HCT116 (cell line): ENCODE data around the gene TATDN2. TPM values are rescaled to one million over a fixed set of nuclear protein-coding genes. Genes with fewer than 3 reads are reported as not detected.

ENCODE experiments used
- ATAC-seq: fragments of 200-7000 bp; cut with Tn5 transposase; 2 replicates; pipeline ENCODE4 v1.9.1; 2020; ENCODE audit warnings: mild to moderate bottlenecking, moderate library complexity
- BruUV-seq: library from RNA; stranded (reverse); fragments of 400-500 nt; replicated peaks from 2 replicates; lab custom pipeline; 2021; lab: Mats Ljungman, UMichigan
- CTCF ChIA-PET: fragments of 300-600 bp; sonication (Branson Sonifier 250); formaldehyde crosslinking; loops from one replicate; lab custom pipeline; 2021; ENCODE audit warnings: antibody characterized with exemption; lab: Charles Lee
- POLR2A ChIA-PET: fragments of 300-600, 350-600 bp; sonication (Branson Sonifier 250); formaldehyde crosslinking; loops from one replicate; lab custom pipeline; 2021; ENCODE audit warnings: antibody characterized with exemption; lab: Charles Lee
- RAD21 ChIA-PET, 2 experiments: fragments of 300-600 bp; sonication (Branson Sonifier 250); formaldehyde crosslinking; loops; one replicate each; lab custom pipeline; 2023; ENCODE audit warnings: low total read pairs in 2 of 2; ENCODE audit not compliant: uncharacterized antibody in 2 of 2, unreplicated experiment in 2 of 2, low non-redundant PET in 1 of 2; lab: Charles Lee
- DNase-seq: peaks from one replicate; pipeline ENCODE4 v3.0.0-alpha.2; 2010; ENCODE audit warnings: low read depth, low spot score
- H2AFZ ChIP-seq: fragments of 200-600 bp; shearing (Covaris generic), sonication (generic); 2 replicates; pipeline ENCODE4 v1.6.1; 2017; ENCODE audit warnings: low read depth, mixed run types, mixed read lengths, antibody characterized with exemption, low read length; ENCODE audit not compliant: poor library complexity, severe bottlenecking
- H3K27ac ChIP-seq: 2 replicates; pipeline ENCODE4 v1.5.1; 2012; ENCODE audit warnings: low read depth, low read length
- H3K27me3 ChIP-seq: fragments of 200-600 bp; sonication (generic); 2 replicates; pipeline ENCODE4 v1.6.1; 2016; ENCODE audit warnings: mixed run types, low read length, mixed read lengths; ENCODE audit not compliant: insufficient read depth
- H3K36me3 ChIP-seq, 2 experiments: fragments of 200-500 bp in 1 of 2; fragments of 200-600 bp in 1 of 2; sonication (Bioruptor generic) in 1 of 2; sonication (generic) in 1 of 2; 2 replicates each; pipeline versions ENCODE4 v1.5.1 to v1.6.1; 2014 to 2016; ENCODE audit warnings: low read length in 2 of 2, inconsistent platforms in 1 of 2, mixed read lengths in 1 of 2, mixed run types in 1 of 2; ENCODE audit not compliant: insufficient read depth in 2 of 2, control insufficient read depth in 1 of 2
- H3K4me1 ChIP-seq, 2 experiments: fragments of 200-600 bp in 1 of 2; sonication (generic) in 1 of 2; 2 replicates each; pipeline versions ENCODE4 v1.5.1 to v1.6.1; 2012 to 2017; ENCODE audit warnings: low read length in 2 of 2, inconsistent platforms in 1 of 2, mild to moderate bottlenecking in 1 of 2, mixed read lengths in 1 of 2, mixed run types in 1 of 2, moderate library complexity in 1 of 2; ENCODE audit not compliant: insufficient read depth in 2 of 2, control insufficient read depth in 1 of 2
- H3K4me2 ChIP-seq: fragments of 200-600 bp; sonication (generic); 2 replicates; pipeline ENCODE4 v1.6.1; 2017; ENCODE audit warnings: mixed run types, low read length, mixed read lengths
- H3K4me3 ChIP-seq, 2 experiments: fragments of 200-600 bp in 1 of 2; sonication (generic) in 1 of 2; replicated peaks in 1 of 2; 2 replicates each; pipeline ENCODE4 v1.5.1; 2011 to 2016; ENCODE audit warnings: low read length in 2 of 2, control low read depth in 1 of 2, low read depth in 1 of 2, mild to moderate bottlenecking in 1 of 2, mixed read lengths in 1 of 2, mixed run types in 1 of 2
- H3K79me2 ChIP-seq: fragments of 200-600 bp; sonication (generic); 2 replicates; pipeline ENCODE4 v1.6.1; 2017; ENCODE audit warnings: mild to moderate bottlenecking, mixed run types, low read length, moderate library complexity, mixed read lengths; ENCODE audit not compliant: insufficient read depth
- H3K9ac ChIP-seq: fragments of 200-600 bp; sonication (generic); 2 replicates; pipeline ENCODE4 v1.6.1; 2016; ENCODE audit warnings: low read length, mixed read lengths
- H3K9me2 ChIP-seq: fragments of 200-600 bp; sonication (generic), shearing (Covaris generic); 2 replicates; pipeline ENCODE4 v1.6.1; 2017; ENCODE audit warnings: mixed run types, mild to moderate bottlenecking, moderate library complexity; ENCODE audit not compliant: insufficient read depth
- H3K9me3 ChIP-seq, 2 experiments: fragments of 200-500 bp in 1 of 2; fragments of 200-600 bp in 1 of 2; sonication (Bioruptor generic) in 1 of 2; sonication (generic) in 1 of 2; 2 replicates each; pipeline ENCODE4 v1.6.1; 2014 to 2017; ENCODE audit warnings: low read length in 2 of 2, mixed read lengths in 2 of 2, inconsistent platforms in 1 of 2, low read depth in 1 of 2, mild to moderate bottlenecking in 1 of 2, mixed run types in 1 of 2, moderate library complexity in 1 of 2; ENCODE audit not compliant: control insufficient read depth in 1 of 2, insufficient read depth in 1 of 2
- H4K20me1 ChIP-seq: fragments of 200-600 bp; sonication (generic), shearing (Covaris generic); 2 replicates; pipeline ENCODE4 v1.6.1; 2017; ENCODE audit warnings: mixed run types, mild to moderate bottlenecking, moderate library complexity; ENCODE audit not compliant: insufficient read depth
- EZH2 ChIP-seq: fragments of 200-600 bp; sonication (generic); IDR thresholded peaks from 2 replicates; pipeline ENCODE4 v1.6.1; 2017; ENCODE audit warnings: antibody characterized with exemption, mixed run types
- POLR2AphosphoS5 ChIP-seq: IDR thresholded peaks from 2 replicates; pipeline ENCODE4 v1.6.1; 2011; ENCODE audit warnings: mild to moderate bottlenecking, low read depth, low read length, moderate library complexity
- RAD21 ChIP-seq: IDR thresholded peaks from 2 replicates; pipeline ENCODE4 v1.6.1; 2012; ENCODE audit warnings: low read depth, mild to moderate bottlenecking
- YY1 ChIP-seq: IDR thresholded peaks from 2 replicates; pipeline ENCODE4 v1.6.1; 2011; ENCODE audit warnings: low read length, low read depth, moderate library complexity, mild to moderate bottlenecking; ENCODE audit not compliant: insufficient replicate concordance; ENCODE audit errors: extremely low read depth
- ZFX ChIP-seq: fragments of 450-650 bp; IDR thresholded peaks from 2 replicates; pipeline ENCODE4 v1.6.1; 2017
- intact Hi-C: fragments of 100-400 bp; cut with micrococcal nuclease; formaldehyde crosslinking; loops from 2 replicates; pipeline ENCODE4 v1.10.0; 2022
- total RNA-seq: library from RNA; stranded (reverse); gene quantifications from one replicate; pipeline ENCODE4 v1.2.1, GENCODE V29; 2021; ENCODE audit not compliant: unreplicated experiment
- TF ChIP-seq, protein P1 (sequence below), 3 experiments: fragments of 200-600 bp in 1 of 3; sonication (generic) in 1 of 3; IDR thresholded peaks in 2 of 3; conservative IDR thresholded peaks in 1 of 3; 2 replicates each; pipeline ENCODE4 v1.5.1; 2012 to 2017; ENCODE audit warnings: low read depth in 2 of 3, low read length in 2 of 3, antibody characterized with exemption in 1 of 3, borderline replicate concordance in 1 of 3, control low read depth in 1 of 3, mild to moderate bottlenecking in 1 of 3, mixed read lengths in 1 of 3, mixed run types in 1 of 3, moderate library complexity in 1 of 3; ENCODE audit not compliant: insufficient read depth in 1 of 3

The TATDN2 gene
- total RNA-seq, 1 experiment from 2014 or later = 26.8 TPM

DNA sequence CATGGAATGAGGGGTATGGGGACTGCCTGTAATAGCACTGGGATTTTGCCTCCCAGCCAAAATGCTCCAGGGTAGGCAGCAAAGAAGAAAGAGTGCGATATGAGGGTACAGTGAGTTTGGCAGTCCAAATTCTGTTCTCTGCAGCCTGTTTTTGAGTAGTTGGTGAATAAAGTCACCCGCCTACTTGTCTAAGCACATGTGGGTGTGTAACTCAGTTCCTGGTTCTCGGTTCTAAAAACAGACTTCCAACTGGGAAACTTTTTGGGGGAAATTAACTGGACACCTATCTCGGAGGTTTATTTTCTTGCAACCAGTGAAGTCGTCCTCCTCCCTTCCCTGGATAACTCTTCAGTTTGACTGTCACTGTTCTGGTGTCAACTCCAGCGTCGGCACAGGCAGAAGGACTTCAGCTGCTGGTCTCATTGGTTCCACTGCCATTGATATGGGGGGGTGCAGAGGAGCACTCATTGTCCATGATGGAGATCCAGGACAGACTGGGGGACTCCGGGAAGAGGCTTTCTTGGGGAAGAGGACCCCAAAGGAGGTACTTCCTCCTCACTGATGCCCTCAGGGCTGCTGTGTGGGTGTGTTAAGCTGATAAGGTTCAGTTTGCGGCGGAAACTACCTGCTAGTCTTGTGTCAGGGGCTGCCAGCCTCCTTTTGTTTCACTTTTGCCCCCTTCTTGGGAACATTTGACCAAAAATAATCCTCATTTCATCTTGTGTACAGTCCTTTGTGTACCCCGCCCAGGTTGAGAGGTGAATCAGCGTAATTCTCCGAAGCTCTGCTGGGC is 31.3 kb downstream of the TATDN2 start:
- DNase-seq = no peak
- TF ChIP-seq EZH2 (no peak), ZFX (0 out of 2 replicates have a peak, but pooled peaks have one; percentile 11)
- Histone ChIP-seq H3K79me2 (peaks cover 29% of the 10 kb centered on the region), H3K9me2 (no peaks in the 10 kb centered on the region), H3K9ac (no peak overlapping the region), H2AFZ (no peak overlapping the region), H3K4me2 (no peak overlapping the region), H3K4me3 (no peak overlapping the region), H3K27ac (no peak overlapping the region), H3K4me1 (no peaks in the 10 kb centered on the region), H3K9me3 (no peaks in the 10 kb centered on the region), H3K27me3 (no peaks in the 10 kb centered on the region), H3K36me3 (peaks cover 8 to 38% of the 10 kb centered on the region in 2 experiments; a peak in 3 of 4 replicates), H4K20me1 (0 out of 2 replicates have a peak, but pooled peaks cover 4% of the 10 kb centered on the region)
- ChIA-PET POLR2A (no interaction called here), CTCF (interaction anchor here (1.2 kb wide), 1 partner anchor 8 kb away, joined by 3 read pairs; no protein-coding TSS in a partner anchor), RAD21 (no interaction called here)
- BruUV-seq = no TSS peak
- no peak for ATAC-seq
- intact Hi-C loops = no loop called here

DNA sequence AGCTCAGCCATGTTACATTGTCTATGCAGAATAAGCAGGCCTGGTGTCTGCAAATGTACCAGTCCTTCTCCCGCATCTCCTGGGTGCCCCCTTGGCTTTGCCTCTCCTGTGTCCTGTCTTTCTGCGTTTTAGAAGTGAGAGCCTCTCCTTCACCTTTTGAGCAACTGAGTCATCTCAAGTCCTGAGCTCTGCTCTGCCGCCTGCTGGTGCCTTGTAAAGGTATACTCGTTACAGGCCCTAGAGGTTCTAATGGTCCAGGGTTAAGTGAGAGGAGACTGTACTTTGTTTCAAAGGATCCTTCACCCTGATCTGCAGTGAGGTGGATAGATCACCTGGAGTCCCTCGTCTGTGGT is 31.9 kb downstream of the TATDN2 start:
- no TSS peak for BruUV-seq
- CTCF ChIA-PET = interaction anchor here (1.2 kb wide), 1 partner anchor 9 kb away, joined by 3 read pairs; no protein-coding TSS in a partner anchor
- no peaks in the 10 kb centered on the region for H3K9me2 ChIP-seq
- ATAC-seq = peak; percentile 65; the same call in 1 of the 2 replicates
- no peaks in the 10 kb centered on the region for H3K9me3 ChIP-seq
- no peak overlapping the region for H3K27ac ChIP-seq
- H3K4me2 ChIP-seq = no peak overlapping the region
- H2AFZ ChIP-seq = no peak overlapping the region
- no peak overlapping the region for H3K9ac ChIP-seq
- H3K4me1 ChIP-seq = no peaks in the 10 kb centered on the region
- no peak overlapping the region for H3K4me3 ChIP-seq
- DNase-seq = no peak
- TF ChIP-seq POLR2AphosphoS5 (no peak), RAD21 (peak; percentile 19; the same call in 1 of the 2 replicates), YY1 (no peak)
- TF ChIP-seq, protein P1, sequence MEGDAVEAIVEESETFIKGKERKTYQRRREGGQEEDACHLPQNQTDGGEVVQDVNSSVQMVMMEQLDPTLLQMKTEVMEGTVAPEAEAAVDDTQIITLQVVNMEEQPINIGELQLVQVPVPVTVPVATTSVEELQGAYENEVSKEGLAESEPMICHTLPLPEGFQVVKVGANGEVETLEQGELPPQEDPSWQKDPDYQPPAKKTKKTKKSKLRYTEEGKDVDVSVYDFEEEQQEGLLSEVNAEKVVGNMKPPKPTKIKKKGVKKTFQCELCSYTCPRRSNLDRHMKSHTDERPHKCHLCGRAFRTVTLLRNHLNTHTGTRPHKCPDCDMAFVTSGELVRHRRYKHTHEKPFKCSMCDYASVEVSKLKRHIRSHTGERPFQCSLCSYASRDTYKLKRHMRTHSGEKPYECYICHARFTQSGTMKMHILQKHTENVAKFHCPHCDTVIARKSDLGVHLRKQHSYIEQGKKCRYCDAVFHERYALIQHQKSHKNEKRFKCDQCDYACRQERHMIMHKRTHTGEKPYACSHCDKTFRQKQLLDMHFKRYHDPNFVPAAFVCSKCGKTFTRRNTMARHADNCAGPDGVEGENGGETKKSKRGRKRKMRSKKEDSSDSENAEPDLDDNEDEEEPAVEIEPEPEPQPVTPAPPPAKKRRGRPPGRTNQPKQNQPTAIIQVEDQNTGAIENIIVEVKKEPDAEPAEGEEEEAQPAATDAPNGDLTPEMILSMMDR (IDR thresholded peaks at IDR 0.05 in 2 of 3, conservative IDR thresholded peaks at IDR 0.05 in 1 of 3; ENCODE audit: borderline replicate concordance in 1 of 3, insufficient read depth in 1 of 3, low read depth in 2 of 3, low read length in 2 of 3) = peak; percentile 12 to 33 (median 20); a peak in 3 of 6 replicates
- TF ChIP-seq, all 23 proteins: peak for 2
- POLR2A ChIA-PET = no interaction called here
- intact Hi-C loops = no loop called here
- peaks cover 23% of the 10 kb centered on the region for H3K79me2 ChIP-seq
- H3K36me3 ChIP-seq = peaks cover 8 to 38% of the 10 kb centered on the region in 2 experiments; a peak in 3 of 4 replicates
- 0 out of 2 replicates have a peak, but pooled peaks cover 4% of the 10 kb centered on the region for H4K20me1 ChIP-seq
- RAD21 ChIA-PET = no interaction called here
- H3K27me3 ChIP-seq = no peaks in the 10 kb centered on the region
